Fibroblast of skin of back (primary cell): Measurements from ENCODE around the gene AFF1.

ENCODE experiments used
- DNase-seq: peaks from one replicate; pipeline ENCODE4 v3.0.0-alpha.2; 2013

Gene AFF1

DNA sequence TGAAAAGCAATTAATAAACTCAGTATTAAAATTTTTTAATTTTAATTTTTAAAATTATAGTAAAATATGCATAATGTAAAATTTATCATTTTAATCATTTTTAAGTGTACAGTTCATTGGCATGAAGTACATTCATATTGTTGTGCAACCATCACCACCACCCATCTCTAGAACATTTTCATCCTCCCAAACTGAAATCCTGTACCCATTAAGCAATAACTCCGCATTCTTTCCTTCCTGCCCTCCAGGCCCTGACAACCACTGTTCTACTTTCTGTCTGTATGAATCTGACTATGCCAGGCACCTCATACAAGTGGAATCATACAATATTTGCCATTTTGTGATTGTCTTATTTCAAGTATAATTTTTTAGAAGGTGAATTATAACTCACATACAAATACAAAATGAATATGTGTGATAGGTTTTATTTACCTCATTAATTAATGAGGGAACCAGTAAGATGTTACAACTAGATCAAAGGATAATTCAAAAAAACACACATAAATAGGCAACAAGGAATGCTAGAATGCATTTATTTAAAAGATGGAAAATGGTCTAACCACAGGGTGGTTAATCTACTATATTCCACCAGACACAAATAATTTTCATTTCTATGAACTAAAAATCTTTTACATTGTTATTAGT, 13.1 kb upstream of the AFF1 start:
- no peak for DNase-seq

- DNase-seq: peak; percentile 96
Observed at GRCh38 chr4:86924811-86925210, 10.0 kb upstream of the AFF1 start.

GRCh38 chr4:86926435-86927086, 8.2 kb upstream of the AFF1 start:
- no peak for DNase-seq

GRCh38 chr4:86927843-86928395, 6.9 kb upstream of the AFF1 start:
- peak; percentile 60 for DNase-seq

GRCh38 chr4:86928400-86929255, 6.2 kb upstream of the AFF1 start:
- DNase-seq: no peak

GRCh38 chr4:86934147-86934770, 552 bp upstream of the AFF1 start:
- DNase-seq: no peak

DNA sequence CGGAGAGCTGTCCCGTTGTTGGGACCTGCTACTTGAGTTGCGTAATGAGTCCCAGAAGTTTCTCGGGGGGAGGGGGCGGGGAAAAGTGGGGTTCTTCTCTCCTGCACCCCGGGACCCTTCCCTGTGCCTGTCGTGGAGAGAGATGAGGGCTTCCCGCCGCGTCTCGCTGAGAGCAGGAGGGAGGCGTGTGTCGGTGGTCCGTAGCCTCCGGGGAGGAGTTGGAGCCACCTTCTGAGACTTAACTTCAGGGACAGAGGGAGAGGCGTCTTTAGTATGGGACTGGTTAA, 698 bp downstream of the AFF1 start:
- no peak for DNase-seq

GRCh38 chr4:86935853-86936733, 1.3 kb downstream of the AFF1 start:
- peak; percentile 64 for DNase-seq

- DNase-seq: no peak
Observed at GRCh38 chr4:86938771-86939520, 4.1 kb downstream of the AFF1 start.

DNA sequence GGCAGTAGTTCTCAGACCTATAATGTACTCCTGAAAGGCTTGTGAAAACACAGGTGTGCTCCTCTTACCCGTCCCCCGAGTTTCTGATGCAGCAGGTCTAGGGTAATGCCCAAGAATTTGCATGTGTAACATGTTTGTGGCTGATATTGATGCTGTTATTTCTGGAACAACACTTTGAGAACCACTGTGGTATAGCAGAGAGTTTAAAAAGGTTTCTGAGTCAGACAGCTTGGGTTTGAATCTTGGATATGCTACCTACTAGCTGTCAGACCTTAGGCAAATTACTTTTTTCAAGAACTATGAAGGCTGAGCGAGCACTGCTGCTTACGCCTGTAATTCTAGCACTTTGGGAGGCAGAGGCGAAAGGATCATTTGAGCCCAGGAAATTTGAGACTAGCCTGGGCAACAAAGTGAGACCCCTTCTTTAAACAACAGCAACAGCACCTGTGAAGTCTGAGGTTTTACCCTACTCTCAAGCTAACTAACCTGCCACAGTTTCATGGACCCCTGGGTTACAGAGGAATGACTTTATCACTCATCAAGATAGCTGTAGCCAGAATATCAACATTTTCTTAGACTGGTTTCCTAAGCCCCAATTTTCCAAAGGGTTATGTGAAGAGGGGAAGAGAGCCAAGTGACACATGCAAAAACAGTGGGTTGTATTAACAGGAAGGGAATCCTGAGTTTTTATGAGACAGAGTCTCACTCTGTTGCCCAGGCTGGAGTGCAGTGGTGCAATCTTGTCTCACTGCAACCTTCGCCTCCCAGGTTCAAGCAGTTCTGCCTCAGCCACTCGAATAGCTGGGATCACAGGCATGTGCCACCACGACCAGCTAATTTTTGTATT, 5.1 kb downstream of the AFF1 start:
- peak; percentile 31 for DNase-seq

GRCh38 chr4:86940920-86941460, 6.2 kb downstream of the AFF1 start:
- DNase-seq: no peak

- peak; percentile 27 for DNase-seq
Observed at GRCh38 chr4:86942185-86942666, 7.4 kb downstream of the AFF1 start.

DNA sequence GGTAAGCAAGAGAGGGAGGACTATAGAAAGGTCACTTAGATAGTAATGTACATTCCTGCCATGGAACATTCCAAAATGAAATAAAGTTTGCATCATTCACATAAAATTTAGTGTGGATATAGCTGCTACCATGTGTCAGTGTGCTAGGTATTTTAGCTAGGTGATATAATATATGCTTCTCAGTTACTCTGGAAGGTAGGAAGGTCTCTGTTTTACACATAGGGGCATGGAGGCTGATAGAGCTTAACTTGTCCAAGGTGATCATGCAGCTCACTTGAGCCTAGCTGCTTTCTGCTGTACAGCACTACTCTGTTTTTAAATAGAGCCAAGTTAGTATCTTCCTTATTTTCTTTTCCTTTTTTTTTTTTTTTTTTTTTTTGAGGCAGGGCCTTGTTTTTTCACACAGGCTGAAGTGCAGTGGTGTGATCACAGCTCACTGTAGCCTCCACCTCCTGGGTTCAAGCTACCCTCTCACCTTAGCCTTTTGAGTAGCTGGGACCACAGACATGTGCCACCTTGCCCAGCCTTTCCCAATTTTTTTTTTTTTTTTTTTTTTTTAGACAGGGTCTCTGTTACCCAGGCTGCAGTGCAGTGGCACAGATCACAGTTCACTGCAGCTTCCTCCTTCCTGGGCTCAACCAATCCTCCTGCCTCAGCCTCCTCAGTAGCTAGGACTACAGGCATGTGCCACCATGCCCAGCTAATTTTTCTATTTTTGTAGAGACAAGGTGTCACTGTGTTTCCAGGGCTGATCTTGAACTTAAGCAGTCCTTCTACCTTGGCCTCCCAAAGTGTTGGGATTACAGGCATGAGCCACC, 10.4 kb downstream of the AFF1 start:
- DNase-seq: no peak

DNA sequence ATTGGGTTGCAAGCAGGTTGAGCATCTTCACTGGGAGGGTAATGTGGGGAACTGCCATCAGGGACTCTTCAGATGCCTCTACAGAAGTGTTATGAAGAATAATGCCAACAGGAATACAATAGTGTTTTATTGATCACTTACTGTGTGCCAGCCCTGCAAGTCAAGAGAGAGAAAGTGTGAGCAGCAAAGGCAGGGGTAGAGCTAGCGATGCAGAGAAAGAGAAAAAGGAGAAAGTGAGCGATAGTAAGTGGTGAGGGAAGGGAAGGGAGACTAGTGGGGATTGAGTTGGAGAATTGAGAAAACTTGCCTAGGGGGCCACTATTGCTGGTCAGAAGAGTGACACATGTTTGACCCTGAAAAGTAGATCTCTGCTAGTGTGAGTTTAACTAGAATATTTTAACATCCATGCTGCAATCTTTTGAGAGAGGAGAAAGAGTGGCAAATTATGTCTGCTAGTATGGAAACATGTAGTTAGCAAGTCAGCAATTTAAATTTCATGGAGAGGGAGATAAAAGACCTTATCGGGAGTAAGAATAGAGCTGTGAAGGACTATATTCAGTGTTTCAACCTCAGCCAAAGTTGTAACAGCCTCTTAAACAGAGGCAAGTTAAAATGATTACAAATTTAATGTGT, 12.2 kb downstream of the AFF1 start:
- DNase-seq: no peak

DNA sequence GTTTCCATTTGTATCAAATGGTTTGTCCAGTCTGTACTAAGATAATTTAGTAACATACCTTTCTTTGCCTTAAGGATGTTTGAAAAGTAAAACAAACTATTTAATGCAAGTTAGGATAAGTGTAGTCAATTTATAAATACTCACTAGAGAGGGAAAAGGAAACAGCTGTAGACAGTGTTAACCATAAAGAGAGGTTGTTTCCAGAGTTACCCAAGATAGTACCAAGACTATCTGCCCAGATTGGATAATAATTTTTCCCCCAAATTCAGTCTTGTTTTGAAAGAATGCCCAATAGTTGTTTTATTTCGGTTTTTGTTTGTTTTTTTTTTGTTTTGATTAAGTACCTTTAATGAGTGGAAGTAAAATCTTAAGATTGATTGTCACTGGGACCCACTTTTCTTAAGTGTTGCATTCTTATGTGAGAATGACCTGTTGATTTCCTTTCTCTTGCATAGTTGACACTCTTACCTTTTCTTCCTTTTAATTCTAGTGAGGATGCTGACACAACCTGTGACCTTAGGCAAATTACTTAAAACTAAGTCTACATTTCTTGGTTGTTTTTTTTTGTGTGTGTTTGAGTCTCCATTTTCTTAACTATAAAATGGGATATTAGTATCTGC, 12.8 kb downstream of the AFF1 start:
- no peak for DNase-seq

GRCh38 chr4:86948276-86948675, 13.5 kb downstream of the AFF1 start:
- DNase-seq: no peak

- no peak for DNase-seq
Observed at GRCh38 chr4:86950831-86951525, 16.2 kb downstream of the AFF1 start.
